Measurements from ENCODE around the gene NADK.
A peak's percentile ranks its signal among the peaks of the same experiment; 100 is the strongest.
"Not testable (repeated sequence)": the region's sequence is repeated elsewhere in the genome, so short reads cannot be mapped to it uniquely, and the experiment has no call there.

The NADK gene

GRCh38 chr1:1749941-1750340, 28.3 kb downstream of the NADK start:
- not testable (repeated sequence) for H3K36me3 Mint-ChIP-seq; H3K9me3 Mint-ChIP-seq (ENCODE audit: low read depth); H3K27me3 Mint-ChIP-seq; H3K27ac Mint-ChIP-seq; H3K4me3 Mint-ChIP-seq; H3K4me1 Mint-ChIP-seq (ENCODE audit: low read depth)

GRCh38 chr1:1748686-1749321, 29.5 kb downstream of the NADK start:
- Mint-ChIP-seq H3K4me3 (no peak overlapping the region), H3K9me3 (ENCODE audit: low read depth) (no peaks in the 10 kb centered on the region), H3K27ac (no peak overlapping the region), H3K4me1 (ENCODE audit: low read depth) (peaks cover 2% of the 10 kb centered on the region), H3K27me3 (no peaks in the 10 kb centered on the region), H3K36me3 (no peaks in the 10 kb centered on the region)

GRCh38 chr1:1746566-1746909, 31.7 kb downstream of the NADK start:
- peak overlapping the region; percentile 76 for H3K4me3 Mint-ChIP-seq
- not testable (repeated sequence) for H3K36me3 Mint-ChIP-seq; H3K27ac Mint-ChIP-seq; H3K4me1 Mint-ChIP-seq (ENCODE audit: low read depth); H3K9me3 Mint-ChIP-seq (ENCODE audit: low read depth); H3K27me3 Mint-ChIP-seq

- peak overlapping the region; percentile 76 for H3K4me3 Mint-ChIP-seq
- H3K36me3 Mint-ChIP-seq; H3K9me3 Mint-ChIP-seq (ENCODE audit: low read depth); H3K4me1 Mint-ChIP-seq (ENCODE audit: low read depth); H3K27me3 Mint-ChIP-seq: not testable (repeated sequence)
- H3K27ac Mint-ChIP-seq = peak overlapping the region; percentile 88
These were observed 32.4 kb downstream of the NADK start for GRCh38 chr1:1745651-1746565.

GRCh38 chr1:1742529-1742928, 35.7 kb downstream of the NADK start:
- not testable (repeated sequence) for H3K9me3 Mint-ChIP-seq (ENCODE audit: low read depth); H3K36me3 Mint-ChIP-seq; H3K4me1 Mint-ChIP-seq (ENCODE audit: low read depth); H3K27ac Mint-ChIP-seq; H3K27me3 Mint-ChIP-seq
- peak overlapping the region; percentile 56 for H3K4me3 Mint-ChIP-seq

- not testable (repeated sequence) for H3K4me3 Mint-ChIP-seq; H3K36me3 Mint-ChIP-seq; H3K27ac Mint-ChIP-seq; H3K9me3 Mint-ChIP-seq (ENCODE audit: low read depth); H3K27me3 Mint-ChIP-seq; H3K4me1 Mint-ChIP-seq (ENCODE audit: low read depth)
These were observed 37.3 kb downstream of the NADK start for GRCh38 chr1:1741013-1741412.

- H3K27me3 Mint-ChIP-seq = not testable (repeated sequence)
These were observed 39.4 kb downstream of the NADK start for GRCh38 chr1:1738799-1739337.

GRCh38 chr1:1737675-1738590, 40.3 kb downstream of the NADK start:
- H3K4me1 Mint-ChIP-seq (ENCODE audit: low read depth); H3K9me3 Mint-ChIP-seq (ENCODE audit: low read depth); H3K27me3 Mint-ChIP-seq; H3K36me3 Mint-ChIP-seq; H3K27ac Mint-ChIP-seq; H3K4me3 Mint-ChIP-seq: not testable (repeated sequence)

More at GRCh38 chr1:1738799-1739337, 39.4 kb downstream of the NADK start:
- H3K9me3 Mint-ChIP-seq (ENCODE audit: low read depth); H3K27ac Mint-ChIP-seq; H3K4me1 Mint-ChIP-seq (ENCODE audit: low read depth); H3K36me3 Mint-ChIP-seq; H3K4me3 Mint-ChIP-seq: not testable (repeated sequence)

- H3K27ac Mint-ChIP-seq = no peak overlapping the region
These were observed 45.9 kb downstream of the NADK start for GRCh38 chr1:1732381-1732780.

GRCh38 chr1:1730870-1731269, 47.4 kb downstream of the NADK start:
- peaks cover 11% of the 10 kb centered on the region for H3K4me1 Mint-ChIP-seq (ENCODE audit: low read depth)
- H3K27ac Mint-ChIP-seq = no peak overlapping the region
- H3K9me3 Mint-ChIP-seq (ENCODE audit: low read depth) = no peaks in the 10 kb centered on the region
- H3K27me3 Mint-ChIP-seq = no peaks in the 10 kb centered on the region
- H3K36me3 Mint-ChIP-seq = no peaks in the 10 kb centered on the region
- no peak overlapping the region for H3K4me3 Mint-ChIP-seq

More at GRCh38 chr1:1732381-1732780, 45.9 kb downstream of the NADK start:
- H3K4me1 Mint-ChIP-seq (ENCODE audit: low read depth) = peaks cover 11% of the 10 kb centered on the region
- H3K4me3 Mint-ChIP-seq = no peak overlapping the region
- no peaks in the 10 kb centered on the region for H3K36me3 Mint-ChIP-seq
- no peaks in the 10 kb centered on the region for H3K27me3 Mint-ChIP-seq
- no peaks in the 10 kb centered on the region for H3K9me3 Mint-ChIP-seq (ENCODE audit: low read depth)

GRCh38 chr1:1730230-1730629, 48.0 kb downstream of the NADK start:
- peaks cover 11% of the 10 kb centered on the region for H3K4me1 Mint-ChIP-seq (ENCODE audit: low read depth)
- H3K9me3 Mint-ChIP-seq (ENCODE audit: low read depth); H3K27ac Mint-ChIP-seq; H3K27me3 Mint-ChIP-seq; H3K4me3 Mint-ChIP-seq; H3K36me3 Mint-ChIP-seq: not testable (repeated sequence)

GRCh38 chr1:1729116-1729816, 49.0 kb downstream of the NADK start:
- H3K27ac Mint-ChIP-seq = peak overlapping the region; percentile 86
- not testable (repeated sequence) for H3K4me3 Mint-ChIP-seq; H3K9me3 Mint-ChIP-seq (ENCODE audit: low read depth); H3K27me3 Mint-ChIP-seq; H3K36me3 Mint-ChIP-seq
- H3K4me1 Mint-ChIP-seq (ENCODE audit: low read depth) = peaks cover 14% of the 10 kb centered on the region

GRCh38 chr1:1728308-1729005, 49.8 kb downstream of the NADK start:
- Mint-ChIP-seq H3K4me1 (ENCODE audit: low read depth) (peaks cover 14% of the 10 kb centered on the region), H3K27ac (peak overlapping the region; percentile 86)
- H3K27me3 Mint-ChIP-seq; H3K36me3 Mint-ChIP-seq; H3K4me3 Mint-ChIP-seq; H3K9me3 Mint-ChIP-seq (ENCODE audit: low read depth): not testable (repeated sequence)

- not testable (repeated sequence) for H3K9me3 Mint-ChIP-seq (ENCODE audit: low read depth); H3K4me3 Mint-ChIP-seq; H3K27me3 Mint-ChIP-seq; H3K36me3 Mint-ChIP-seq; H3K27ac Mint-ChIP-seq
- H3K4me1 Mint-ChIP-seq (ENCODE audit: low read depth) = peaks cover 14% of the 10 kb centered on the region
These were observed 51.1 kb downstream of the NADK start for GRCh38 chr1:1727131-1727651.

All from activated naive CD8-positive, alpha-beta T cell (primary cell).